Liver (tissue), 3 donors: ENCODE data around the gene PAN2.
"Not testable (repeated sequence)": the region's sequence is repeated elsewhere in the genome, so short reads cannot be mapped to it uniquely, and the experiment has no call there.

ENCODE experiments used
- ATF3 ChIP-seq: IDR thresholded peaks from 2 replicates; pipeline ENCODE4 v1.6.1; 2016; ENCODE audit warnings: antibody characterized with exemption
- CTCF ChIP-seq: fragments of 150-350 bp; IDR thresholded peaks from 2 replicates; pipeline ENCODE4 v1.5.1; 2017; ENCODE audit warnings: improper control_type of control experiment, low read depth, low read length; ENCODE audit not compliant: missing input control
- MAX ChIP-seq: IDR thresholded peaks from 2 replicates; pipeline ENCODE4 v1.6.1; 2016; ENCODE audit warnings: antibody characterized with exemption
- RAD21 ChIP-seq, 2 donors: IDR thresholded peaks; 2 replicates each; pipeline ENCODE4 v1.6.1; 2016; ENCODE audit warnings: antibody characterized with exemption in 2 of 2, mild to moderate bottlenecking in 2 of 2
- REST ChIP-seq: IDR thresholded peaks from 2 replicates; pipeline ENCODE4 v1.6.1; 2016; ENCODE audit warnings: antibody characterized with exemption, mild to moderate bottlenecking
- RXRA ChIP-seq, 2 donors: IDR thresholded peaks; 2 replicates each; pipeline ENCODE4 v1.6.1; 2017 to 2018; ENCODE audit warnings: antibody characterized with exemption in 2 of 2, mild to moderate bottlenecking in 1 of 2
- SP1 ChIP-seq: IDR thresholded peaks from 2 replicates; pipeline ENCODE4 v1.6.1; 2018; ENCODE audit warnings: antibody characterized with exemption, mild to moderate bottlenecking
- TAF1 ChIP-seq: conservative IDR thresholded peaks from 2 replicates; pipeline ENCODE4 v1.6.1; 2016; ENCODE audit warnings: antibody characterized with exemption, mild to moderate bottlenecking
- YY1 ChIP-seq: IDR thresholded peaks from 2 replicates; pipeline ENCODE4 v1.6.1; 2016; ENCODE audit warnings: antibody characterized with exemption, mild to moderate bottlenecking
- donor health status: healthy.
- donor health status: healthy.

- not testable (repeated sequence) for TF ChIP-seq CTCF; TAF1; REST; YY1; MAX; SP1; RXRA (IDR thresholded peaks at IDR 0.05); RAD21 (IDR thresholded peaks at IDR 0.05); ATF3
Observed at GRCh38 chr12:56321610-56322009, 12.2 kb downstream of the PAN2 start.
